Endodermal cell (in vitro differentiated cells): Measurements from ENCODE around the gene SDK1. TPM values are rescaled to one million over a fixed set of nuclear protein-coding genes. Genes with fewer than 3 reads are reported as not detected.

ENCODE experiments used
- DNase-seq: peaks from one replicate; pipeline ENCODE4 v3.0.0-alpha.2; 2017
- H3K27ac ChIP-seq: 2 replicates; pipeline ENCODE4 v1.5.1; 2013; ENCODE audit warnings: mild to moderate bottlenecking, low read depth, low read length, moderate library complexity
- H3K27me3 ChIP-seq: 2 replicates; pipeline ENCODE4 v1.6.1; 2013; ENCODE audit warnings: mild to moderate bottlenecking, low read length, moderate library complexity; ENCODE audit not compliant: insufficient read depth, control insufficient read depth, poor library complexity, severe bottlenecking
- H3K36me3 ChIP-seq: 2 replicates; pipeline ENCODE4 v1.7.0; 2013; ENCODE audit warnings: mild to moderate bottlenecking, low read length, moderate library complexity; ENCODE audit not compliant: control insufficient read depth, insufficient read depth
- H3K4me1 ChIP-seq: one replicate; pipeline ENCODE4 v1.7.0; 2013; ENCODE audit warnings: low read length; ENCODE audit not compliant: control insufficient read depth, insufficient read depth
- H3K4me3 ChIP-seq: 2 replicates; pipeline ENCODE4 v1.5.1; 2013; ENCODE audit warnings: mild to moderate bottlenecking, low read length, moderate library complexity
- H3K9ac ChIP-seq: 2 replicates; pipeline ENCODE4 v1.6.1; 2013; ENCODE audit warnings: mild to moderate bottlenecking, low read length, moderate library complexity; ENCODE audit not compliant: poor library complexity, severe bottlenecking; ENCODE audit errors: extremely low read depth
- H3K9me3 ChIP-seq: 2 replicates; pipeline ENCODE4 v1.6.1; 2013; ENCODE audit warnings: mild to moderate bottlenecking, low read length, moderate library complexity; ENCODE audit not compliant: control insufficient read depth
- H3K27ac Mint-ChIP-seq: 2 replicates; pipeline ENCODE4 v1.8.0; 2020; ENCODE audit warnings: mixed read lengths
- H3K27me3 Mint-ChIP-seq: 2 replicates; pipeline ENCODE4 v1.8.0; 2021; ENCODE audit warnings: mild to moderate bottlenecking, mixed read lengths; ENCODE audit not compliant: insufficient read depth
- H3K36me3 Mint-ChIP-seq: 2 replicates; pipeline ENCODE4 v1.8.0; 2020; ENCODE audit warnings: low read depth, mixed read lengths
- H3K4me1 Mint-ChIP-seq: 2 replicates; pipeline ENCODE4 v1.8.0; 2020; ENCODE audit warnings: mixed read lengths
- H3K4me3 Mint-ChIP-seq: 2 replicates; pipeline ENCODE4 v1.8.0; 2020; ENCODE audit warnings: mild to moderate bottlenecking, moderate library complexity, mixed read lengths
- H3K9me3 Mint-ChIP-seq: 2 replicates; pipeline ENCODE4 v1.8.0; 2020; ENCODE audit warnings: mild to moderate bottlenecking, mixed read lengths
- CTCF ChIP-seq: fragments of 200-600 bp; sonication (generic); conservative IDR thresholded peaks from 2 replicates; pipeline ENCODE4 v1.5.0; 2021; ENCODE audit warnings: antibody characterized with exemption, mild to moderate bottlenecking
- WGBS, 2 experiments: methylation state at CpG; one replicate each; pipeline versions ENCODE4 v1.1.5 to v1.1.7; 2013; ENCODE audit warnings: missing lambda C conversion rate in 2 of 2, mixed read lengths in 1 of 2; ENCODE audit not compliant: insufficient coverage in 1 of 2, insufficient read length in 1 of 2; 5-methylcytosine and 5-hydroxymethylcytosine counted together
- total RNA-seq, 2 donors: library from RNA; stranded (reverse); fragmentation: NEBNext Ultra II Directional in 1 of 2; extraction: Animal tissue kit (Norgen Biotek cat#: 25700) in 1 of 2; gene quantifications; 2 replicates in 1 of 2; 3 replicates in 1 of 2; pipeline ENCODE4 v1.2.1, GENCODE V29; 2021

SDK1 gene
- total RNA-seq, 2 donors from 2014 or later = 22.7 to 23.1 TPM

DNA sequence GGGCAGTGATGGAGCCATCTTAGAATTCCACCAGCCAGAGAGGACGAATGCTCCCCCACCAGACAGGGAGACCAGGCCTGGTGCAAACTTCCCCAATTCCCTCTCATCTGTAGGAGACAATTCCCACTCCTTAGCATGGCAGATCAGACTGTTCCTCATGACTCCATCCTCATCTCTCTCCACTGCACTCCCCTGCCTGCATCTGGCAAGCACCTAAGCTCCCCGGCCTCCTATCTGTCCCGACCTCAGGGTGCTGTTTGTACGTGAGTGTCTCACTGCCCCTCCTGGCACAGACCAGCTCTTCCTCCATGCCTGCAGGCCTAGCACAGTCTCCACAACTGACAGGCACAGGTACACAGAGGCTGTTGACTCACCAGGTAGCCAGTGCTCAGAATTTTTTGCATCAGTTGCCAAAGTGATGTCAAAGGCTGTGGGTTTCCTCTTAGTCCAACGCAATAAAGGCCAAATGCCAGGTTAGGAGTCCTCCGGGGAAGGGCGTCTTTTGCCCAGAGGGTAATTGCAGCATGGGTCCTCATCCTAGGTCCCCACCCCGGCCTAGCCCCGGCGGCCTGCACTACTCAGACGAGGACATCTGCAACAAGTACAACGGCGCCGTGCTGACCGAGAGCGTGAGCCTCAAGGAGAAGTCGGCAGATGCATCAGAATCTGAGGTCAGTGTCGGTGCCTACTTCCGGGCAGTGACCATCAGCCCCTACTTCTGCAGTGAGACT, 944.2 kb downstream of the SDK1 start:
- H3K4me1 ChIP-seq = no peaks in the 10 kb centered on the region
- DNase-seq = no peak
- Mint-ChIP-seq H3K36me3 (peaks cover 40% of the 10 kb centered on the region), H3K27me3 (no peaks in the 10 kb centered on the region), H3K27ac (no peak overlapping the region), H3K4me3 (no peak overlapping the region), H3K9me3 (peaks cover 12% of the 10 kb centered on the region), H3K4me1 (peaks cover 14% of the 10 kb centered on the region)
- no peaks in the 10 kb centered on the region for H3K27me3 ChIP-seq
- TF ChIP-seq CTCF = no peak
- no peaks in the 10 kb centered on the region for H3K36me3 ChIP-seq
- no peak overlapping the region for H3K9ac ChIP-seq
- H3K4me3 ChIP-seq = no peak overlapping the region
- WGBS, 2 experiments = 89 to 91% methylated on average over 9 to 19 of the region's 19 CpGs
- H3K9me3 ChIP-seq = peaks cover 8% of the 10 kb centered on the region
- H3K27ac ChIP-seq = peak overlapping the region; percentile 39

DNA sequence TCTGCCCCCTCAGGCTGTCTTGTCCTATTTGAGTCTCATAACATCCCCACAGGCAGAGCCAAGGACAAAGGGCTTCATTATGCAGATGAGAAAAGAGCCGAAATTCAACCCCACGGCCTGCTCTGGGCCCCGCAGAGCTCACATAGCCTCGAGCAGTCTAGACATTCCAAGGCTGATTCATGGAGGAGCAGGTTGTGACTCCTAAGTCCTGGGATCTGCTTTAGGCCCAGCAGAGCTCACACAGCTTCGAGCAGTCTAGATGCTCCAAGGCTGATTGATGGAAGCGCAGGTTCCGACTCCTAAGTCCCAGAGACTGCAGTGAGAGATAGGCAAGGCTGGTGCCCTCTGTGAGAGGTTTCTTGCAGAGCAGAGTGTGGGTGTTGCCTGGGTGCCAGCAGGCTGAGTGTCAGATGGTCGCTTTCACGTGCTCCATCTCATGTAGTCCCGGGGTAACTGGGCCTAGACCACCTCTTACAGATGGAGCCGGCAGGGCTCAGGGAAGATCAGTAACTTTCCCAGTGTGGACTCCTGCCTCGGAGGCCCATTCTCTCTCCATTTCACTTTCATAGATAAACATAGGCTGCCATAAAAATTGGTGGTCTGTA, 944.9 kb downstream of the SDK1 start:
- peaks cover 12% of the 10 kb centered on the region for H3K9me3 Mint-ChIP-seq
- Histone ChIP-seq H3K9ac (no peak overlapping the region), H3K9me3 (peaks cover 8% of the 10 kb centered on the region), H3K27ac (peak overlapping the region; percentile 39), H3K4me1 (no peaks in the 10 kb centered on the region), H3K27me3 (no peaks in the 10 kb centered on the region), H3K36me3 (no peaks in the 10 kb centered on the region), H3K4me3 (no peak overlapping the region)
- peaks cover 38% of the 10 kb centered on the region for H3K36me3 Mint-ChIP-seq
- H3K4me3 Mint-ChIP-seq = no peak overlapping the region
- H3K4me1 Mint-ChIP-seq = peaks cover 10% of the 10 kb centered on the region
- no peak for TF ChIP-seq CTCF
- 82 to 86% methylated on average over 12 of the region's 12 CpGs for WGBS, 2 experiments
- DNase-seq = no peak
- no peak overlapping the region for H3K27ac Mint-ChIP-seq
- no peaks in the 10 kb centered on the region for H3K27me3 Mint-ChIP-seq

DNA sequence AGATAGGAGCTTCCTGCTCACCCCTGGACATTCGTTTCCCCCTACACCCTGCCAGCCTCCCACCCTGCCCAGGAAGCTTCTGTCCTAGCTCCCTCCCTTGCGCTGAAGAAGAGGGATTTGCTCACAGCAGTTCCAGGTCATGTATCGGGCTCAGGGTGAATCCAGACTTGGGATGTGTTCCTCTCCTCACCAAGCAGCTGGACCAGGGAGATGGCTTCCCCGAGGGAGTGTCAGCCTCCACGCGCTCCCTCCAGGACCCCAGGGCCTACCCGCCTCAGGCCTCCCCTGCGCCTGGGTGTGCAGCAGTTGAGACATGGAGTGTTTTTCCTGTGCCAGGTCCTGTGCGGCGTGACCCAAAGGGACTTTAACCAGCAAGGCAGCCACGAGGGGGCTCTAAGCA, 945.5 kb downstream of the SDK1 start:
- H3K27me3 Mint-ChIP-seq = no peaks in the 10 kb centered on the region
- Histone ChIP-seq H3K9me3 (peaks cover 8% of the 10 kb centered on the region), H3K27me3 (no peaks in the 10 kb centered on the region), H3K4me3 (no peak overlapping the region), H3K36me3 (no peaks in the 10 kb centered on the region), H3K4me1 (no peaks in the 10 kb centered on the region), H3K27ac (no peak overlapping the region), H3K9ac (no peak overlapping the region)
- H3K9me3 Mint-ChIP-seq = peaks cover 12% of the 10 kb centered on the region
- TF ChIP-seq CTCF = no peak
- H3K4me3 Mint-ChIP-seq = no peak overlapping the region
- no peak overlapping the region for H3K27ac Mint-ChIP-seq
- no peak for DNase-seq
- WGBS, 2 experiments = 70 to 92% methylated on average over 3 to 11 of the region's 11 CpGs
- peaks cover 38% of the 10 kb centered on the region for H3K36me3 Mint-ChIP-seq
- peaks cover 10% of the 10 kb centered on the region for H3K4me1 Mint-ChIP-seq
